CD14-positive monocyte (primary cell): ENCODE measurements around the gene C18orf63. TPM values are rescaled to one million over a fixed set of nuclear protein-coding genes. Genes with fewer than 3 reads are reported as not detected.

Source experiments
- DNase-seq, 3 donors: peaks; one replicate each; pipeline ENCODE4 v3.0.0-alpha.2; 2011 to 2022
- H2AFZ ChIP-seq: 2 replicates; pipeline ENCODE4 v1.6.0; 2012; ENCODE audit warnings: mild to moderate bottlenecking, low read depth, low read length, inconsistent platforms; ENCODE audit not compliant: insufficient read depth, poor library complexity, severe bottlenecking
- H3K27ac ChIP-seq, 2 donors: 1 replicate in 1 of 2; 2 replicates in 1 of 2; pipeline ENCODE4 v1.5.1; 2012 to 2013; ENCODE audit warnings: low read length in 2 of 2, control low read depth in 1 of 2, inconsistent platforms in 1 of 2, low read depth in 1 of 2, mild to moderate bottlenecking in 1 of 2
- H3K27me3 ChIP-seq, 2 donors: one replicate each; pipeline versions ENCODE4 v1.6.0 to v1.6.1; 2011 to 2013; ENCODE audit warnings: low read length in 2 of 2; ENCODE audit not compliant: control insufficient read depth in 2 of 2, insufficient read depth in 2 of 2
- H3K36me3 ChIP-seq, 2 donors: replicated peaks in 1 of 2; 1 replicate in 1 of 2; 2 replicates in 1 of 2; pipeline versions ENCODE4 v1.5.1 to v1.6.1; 2012 to 2013; ENCODE audit warnings: low read length in 2 of 2, control low read depth in 1 of 2, inconsistent platforms in 1 of 2, mild to moderate bottlenecking in 1 of 2; ENCODE audit not compliant: insufficient read depth in 2 of 2, control insufficient read depth in 1 of 2
- H3K4me1 ChIP-seq, 2 donors: 1 replicate in 1 of 2; 2 replicates in 1 of 2; pipeline versions ENCODE4 v1.5.1 to v1.6.1; 2012 to 2013; ENCODE audit warnings: low read length in 2 of 2, control low read depth in 1 of 2, inconsistent platforms in 1 of 2, mild to moderate bottlenecking in 1 of 2, moderate library complexity in 1 of 2; ENCODE audit not compliant: insufficient read depth in 2 of 2, control insufficient read depth in 1 of 2
- H3K4me2 ChIP-seq: replicated peaks from 2 replicates; pipeline ENCODE3; 2012; ENCODE audit warnings: low read length, moderate library complexity, mild to moderate bottlenecking; ENCODE audit not compliant: poor library complexity, severe bottlenecking; ENCODE audit errors: extremely low read depth
- H3K4me3 ChIP-seq, 3 experiments: fragments of 200-600 bp in 1 of 3; sonication (generic) in 1 of 3; replicated peaks in 1 of 3; 1 replicate in 2 of 3; 2 replicates in 1 of 3; pipeline ENCODE4 v1.5.1; 2011 to 2013; ENCODE audit warnings: low read length in 3 of 3, mild to moderate bottlenecking in 3 of 3, control low read depth in 2 of 3, low read depth in 2 of 3, inconsistent platforms in 1 of 3, moderate library complexity in 1 of 3
- H3K79me2 ChIP-seq: 2 replicates; pipeline ENCODE4 v1.6.0; 2012; ENCODE audit warnings: mild to moderate bottlenecking, control low read depth, inconsistent platforms, low read length, moderate library complexity; ENCODE audit not compliant: insufficient read depth
- H3K9ac ChIP-seq: 2 replicates; pipeline ENCODE4 v1.6.0; 2017; ENCODE audit warnings: low read length, mild to moderate bottlenecking; ENCODE audit not compliant: insufficient read depth, poor library complexity, severe bottlenecking
- H3K9me3 ChIP-seq, 2 donors: replicated peaks in 1 of 2; 1 replicate in 1 of 2; 2 replicates in 1 of 2; pipeline versions ENCODE4 v1.5.1 to v1.6.1; 2012 to 2013; ENCODE audit warnings: low read length in 2 of 2, control low read depth in 1 of 2; ENCODE audit not compliant: control insufficient read depth in 1 of 2, insufficient read depth in 1 of 2
- H4K20me1 ChIP-seq: 2 replicates; pipeline ENCODE4 v1.6.0; 2012; ENCODE audit warnings: mild to moderate bottlenecking, low read length, control low read depth, moderate library complexity; ENCODE audit not compliant: insufficient read depth
- H3K27ac Mint-ChIP-seq, 7 donors: one replicate each; pipeline ENCODE4 v1.8.0; 2020; ENCODE audit warnings: mild to moderate bottlenecking in 7 of 7, mixed read lengths in 7 of 7, moderate library complexity in 6 of 7, inconsistent platforms in 2 of 7
- H3K27me3 Mint-ChIP-seq, 3 donors: one replicate each; pipeline ENCODE4 v1.8.0; 2021 to 2022; ENCODE audit warnings: low read depth in 3 of 3, mild to moderate bottlenecking in 3 of 3, mixed read lengths in 3 of 3, moderate library complexity in 3 of 3, inconsistent platforms in 1 of 3
- H3K36me3 Mint-ChIP-seq, 2 donors: one replicate each; pipeline ENCODE4 v1.8.0; 2020; ENCODE audit warnings: mixed read lengths in 2 of 2, inconsistent platforms in 1 of 2, mild to moderate bottlenecking in 1 of 2
- H3K4me1 Mint-ChIP-seq: one replicate; pipeline ENCODE4 v1.8.0; 2020; ENCODE audit warnings: mild to moderate bottlenecking, mixed read lengths
- H3K4me3 Mint-ChIP-seq, 2 donors: one replicate each; pipeline ENCODE4 v1.8.0; 2020; ENCODE audit warnings: mild to moderate bottlenecking in 2 of 2, mixed read lengths in 2 of 2, moderate library complexity in 1 of 2
- H3K9me3 Mint-ChIP-seq, 7 donors: one replicate each; pipeline ENCODE4 v1.8.0; 2020 to 2022; ENCODE audit warnings: mixed read lengths in 7 of 7, mild to moderate bottlenecking in 6 of 7, moderate library complexity in 6 of 7, inconsistent platforms in 2 of 7
- CTCF ChIP-seq: fragments of 200-600 bp; IDR thresholded peaks from one replicate; pipeline ENCODE4 v1.8.0; 2022; ENCODE audit warnings: antibody characterized with exemption, mild to moderate bottlenecking
- WGBS: methylation state at CpG from one replicate; pipeline ENCODE4 v1.1.5; 2013; ENCODE audit warnings: missing lambda C conversion rate; ENCODE audit not compliant: insufficient coverage; 5-methylcytosine and 5-hydroxymethylcytosine counted together
- intact Hi-C, 2 donors: fragments of 100-400 bp; cut with micrococcal nuclease; formaldehyde crosslinking; loops; one replicate each; pipeline versions ENCODE4 v1.15.0 to v1.15.1; 2023
- polyA plus RNA-seq, 3 donors: library from polyadenylated mRNA; depleted of rRNA in 1 of 3; unstranded in 2 of 3; stranded (reverse) in 1 of 3; fragments of 300-500 nt in 2 of 3; fragments of >200 nt in 1 of 3; fragmentation: Illumina TruSeq in 2 of 3; gene quantifications; 1 replicate in 2 of 3; 2 replicates in 1 of 3; pipeline ENCODE4 v1.2.3, GENCODE V29; 2012 to 2021

C18orf63 gene
- polyA plus RNA-seq, 3 donors, result not detected

GRCh38 chr18:74390900-74391299 lies 75.3 kb downstream of the C18orf63 start:
- no peaks in the 10 kb centered on the region for H3K9me3 ChIP-seq
- no peak overlapping the region for H3K27ac Mint-ChIP-seq
- WGBS, result 0% methylated on average over 1 of the region's 3 CpGs
- DNase-seq, result peak; percentile 25 to 61 (median 35)
- H3K4me1 Mint-ChIP-seq, result peaks cover 44% of the 10 kb centered on the region
- no peaks in the 10 kb centered on the region for H3K36me3 ChIP-seq
- H4K20me1 ChIP-seq, result no peaks in the 10 kb centered on the region
- no peak overlapping the region for H3K9ac ChIP-seq
- H3K4me2 ChIP-seq, result peak overlapping the region; percentile 49
- peaks cover 0 to 5% (median 0%) of the 10 kb centered on the region in 7 donors for H3K9me3 Mint-ChIP-seq
- peaks cover 48 to 53% of the 10 kb centered on the region in 2 donors for H3K4me1 ChIP-seq
- no peak overlapping the region for H2AFZ ChIP-seq
- peak overlapping the region in 1 of 3 experiments; percentile 52 for H3K4me3 ChIP-seq
- peaks cover 0 to 6% (median 5%) of the 10 kb centered on the region in 3 donors for H3K27me3 Mint-ChIP-seq
- H3K27me3 ChIP-seq, result no peaks in the 10 kb centered on the region
- no peak for TF ChIP-seq CTCF
- H3K79me2 ChIP-seq, result no peaks in the 10 kb centered on the region
- H3K4me3 Mint-ChIP-seq, result no peak overlapping the region
- peak overlapping the region in 1 of 2 donors; percentile 39 for H3K27ac ChIP-seq
- intact Hi-C loops, result no loop called here
- H3K36me3 Mint-ChIP-seq, result peaks cover 0 to 3% of the 10 kb centered on the region in 2 donors

- Histone ChIP-seq H3K36me3 (no peaks in the 10 kb centered on the region), H4K20me1 (no peaks in the 10 kb centered on the region), H3K4me2 (no peak overlapping the region), H2AFZ (no peak overlapping the region), H3K79me2 (no peaks in the 10 kb centered on the region), H3K4me3 (no peak overlapping the region), H3K9ac (no peak overlapping the region), H3K9me3 (no peaks in the 10 kb centered on the region), H3K4me1 (peaks cover 62 to 67% of the 10 kb centered on the region in 2 donors), H3K27ac (no peak overlapping the region), H3K27me3 (no peaks in the 10 kb centered on the region)
- WGBS, result 87% methylated on average over 3 of the region's 4 CpGs
- Mint-ChIP-seq H3K4me1 (peaks cover 56% of the 10 kb centered on the region), H3K27ac (no peak overlapping the region), H3K36me3 (peaks cover 0 to 3% of the 10 kb centered on the region in 2 donors), H3K4me3 (no peak overlapping the region), H3K9me3 (peaks cover 0 to 5% (median 0%) of the 10 kb centered on the region in 7 donors), H3K27me3 (peaks cover 0 to 8% (median 5%) of the 10 kb centered on the region in 3 donors)
- no peak for TF ChIP-seq CTCF
- DNase-seq, result no peak
- intact Hi-C loops, result no loop called here
These were observed 76.7 kb downstream of the C18orf63 start for GRCh38 chr18:74392323-74392722.
